ENCODE results near the gene PTPRO. TPM values are rescaled to one million over a fixed set of nuclear protein-coding genes. Genes with fewer than 3 reads are reported as not detected.
A peak's percentile ranks its signal among the peaks of the same experiment; 100 is the strongest.

PTPRO gene
- total and polyA plus RNA-seq, 5 donors: 0.20 to 1.8 (median 1.4) TPM

DNA sequence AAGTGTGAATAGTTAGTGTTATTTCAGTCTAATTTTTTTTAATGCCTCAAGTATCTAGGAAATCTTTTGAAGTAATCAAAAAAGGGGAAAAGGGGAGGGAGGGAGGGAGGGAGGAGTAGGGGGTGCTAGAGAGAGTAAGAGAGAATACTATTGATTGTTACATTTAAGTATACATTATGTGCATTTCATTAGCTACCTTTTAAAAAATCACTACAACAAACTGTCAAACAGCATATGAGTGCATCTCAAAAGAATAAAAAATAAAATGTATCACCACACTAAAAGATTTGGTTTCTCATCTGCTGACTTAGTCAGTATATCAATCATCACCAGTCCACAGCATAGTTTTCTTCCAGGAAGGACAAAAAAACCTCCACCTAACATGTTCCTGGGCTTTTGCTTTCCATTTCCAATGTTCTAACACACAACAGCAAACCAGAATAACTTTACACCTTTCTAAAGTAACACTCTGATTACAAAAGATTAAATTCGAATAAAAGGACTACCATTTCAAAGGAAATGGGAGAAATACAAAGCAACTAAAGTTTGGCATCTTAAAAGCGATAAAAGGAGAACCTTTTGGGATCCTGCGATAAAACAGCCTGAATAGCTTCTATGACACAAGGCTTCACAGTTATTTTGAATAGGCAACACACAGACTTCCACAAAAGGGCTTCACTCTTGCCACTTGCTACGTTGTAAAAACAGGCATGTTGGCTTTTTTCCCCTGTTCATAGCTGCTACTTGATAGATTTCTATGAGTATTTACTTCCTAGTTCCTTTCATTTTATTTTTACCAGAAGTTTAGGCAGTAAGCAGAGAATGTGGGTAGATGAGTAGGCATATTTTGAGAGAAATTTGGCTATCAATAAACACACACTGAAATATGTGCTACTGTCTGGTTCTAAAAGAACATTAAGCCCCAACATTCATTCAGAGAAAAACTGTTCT, 306.0 kb downstream of the PTPRO start:
- DNase-seq (no peak), ATAC-seq (peak; percentile 44 to 56)
- no peak overlapping the region for H3K4me3 ChIP-seq (ENCODE audit: low read length)
- H3K27me3 ChIP-seq (ENCODE audit: control insufficient read depth, insufficient read depth): no peaks in the 10 kb centered on the region
- WGBS: 27% methylated on average over 4 of the region's 4 CpGs
- peaks cover 3% of the 10 kb centered on the region for H3K4me1 ChIP-seq (ENCODE audit: control insufficient read depth, insufficient read depth, low read length)
- H3K27ac ChIP-seq (ENCODE audit: low read length): peak overlapping the region; percentile 62
- H3K9me3 ChIP-seq (ENCODE audit: control insufficient read depth, low read length): no peaks in the 10 kb centered on the region
- intact Hi-C loops (cut with DNase I): no loop called here

DNA sequence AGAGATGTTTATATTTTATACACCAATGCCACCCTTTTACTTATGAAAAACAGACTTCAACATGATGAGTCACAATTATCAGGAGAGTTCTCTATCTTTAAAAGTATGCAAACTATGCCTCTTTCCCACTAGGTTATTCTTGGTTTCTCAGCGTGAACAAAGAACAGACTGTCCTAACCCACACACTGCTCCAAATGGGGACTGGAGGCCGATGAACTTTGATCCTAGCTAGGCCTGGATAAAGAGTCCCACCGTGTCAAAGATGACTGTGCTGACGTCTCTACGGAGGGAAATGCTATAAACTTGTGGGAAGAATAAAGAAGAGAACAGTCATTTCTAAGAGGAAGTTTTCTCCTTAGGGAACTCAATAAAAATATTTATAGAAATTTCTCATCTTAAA, 306.8 kb downstream of the PTPRO start:
- no peak overlapping the region for H3K4me3 ChIP-seq (ENCODE audit: low read length)
- intact Hi-C loops (cut with DNase I): no loop called here
- ATAC-seq (peak; percentile 98 to 99), DNase-seq (peak in 2 of 3 donors; percentile 72 to 79)
- H3K9me3 ChIP-seq (ENCODE audit: control insufficient read depth, low read length): no peaks in the 10 kb centered on the region
- H3K27me3 ChIP-seq (ENCODE audit: control insufficient read depth, insufficient read depth): no peaks in the 10 kb centered on the region
- peak overlapping the region; percentile 89 for H3K27ac ChIP-seq (ENCODE audit: low read length)
- 9% methylated on average over 5 of the region's 5 CpGs for WGBS
- H3K4me1 ChIP-seq (ENCODE audit: control insufficient read depth, insufficient read depth, low read length): peaks cover 3% of the 10 kb centered on the region

DNA sequence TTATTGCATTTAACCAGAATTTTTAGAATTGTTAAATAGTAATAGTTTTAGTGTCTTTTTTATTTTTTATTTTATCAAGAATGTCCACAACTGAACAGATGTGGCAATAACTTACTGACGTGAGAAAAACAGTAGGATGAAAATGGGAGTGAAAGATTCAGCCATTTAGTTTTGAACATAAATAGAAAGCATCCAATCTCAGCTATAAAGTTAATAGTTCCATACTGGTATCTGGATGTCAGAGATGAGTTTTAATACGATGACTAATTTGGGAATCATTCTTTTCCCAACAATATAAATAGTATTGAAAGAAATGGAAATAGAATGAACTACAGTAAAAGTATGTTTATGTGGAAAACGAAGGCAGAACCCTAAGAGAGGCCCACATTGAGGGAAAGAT, 307.5 kb downstream of the PTPRO start:
- 50% methylated on average over 3 of the region's 3 CpGs for WGBS
- peak overlapping the region; percentile 75 for H3K27ac ChIP-seq (ENCODE audit: low read length)

DNA sequence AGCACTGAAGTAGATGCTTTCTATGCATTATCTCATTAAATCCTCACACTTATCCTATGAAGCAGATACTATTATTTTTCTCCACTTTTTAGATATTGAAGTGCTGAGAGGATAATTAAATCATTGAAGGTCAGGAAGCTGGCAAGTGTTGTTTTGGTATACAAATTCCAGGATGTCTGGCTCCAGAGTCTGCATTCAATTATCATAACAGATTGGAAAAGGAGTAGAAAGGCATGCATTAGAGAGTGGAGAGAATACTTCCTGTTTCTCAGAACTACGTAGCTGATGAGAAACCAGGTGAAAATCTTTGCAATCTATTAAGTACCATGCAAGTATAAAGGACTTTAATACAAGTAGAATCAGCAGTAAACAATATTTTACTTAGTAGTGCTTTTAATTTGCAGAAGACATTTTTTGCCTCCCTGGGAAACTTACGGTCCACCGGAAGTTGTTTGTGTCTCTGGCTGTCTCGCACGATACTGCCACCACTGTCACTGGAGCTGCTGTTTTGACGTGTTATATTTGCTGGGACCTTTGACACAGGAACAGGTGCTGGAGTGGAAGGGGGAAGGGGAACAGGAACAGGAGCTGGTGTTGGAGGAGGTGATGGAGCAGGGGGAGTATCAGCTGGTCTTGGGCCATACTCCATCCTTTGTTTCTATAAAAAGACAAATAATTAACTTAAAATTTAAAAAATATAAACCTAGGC, 308.9 kb downstream of the PTPRO start:
- DNase-seq (no peak), ATAC-seq (no peak)
- H3K4me3 ChIP-seq (ENCODE audit: low read length): peak overlapping the region; percentile 4
- intact Hi-C loops (cut with DNase I): no loop called here
- H3K27ac ChIP-seq (ENCODE audit: low read length): peak overlapping the region; percentile 92
- H3K27me3 ChIP-seq (ENCODE audit: control insufficient read depth, insufficient read depth): no peaks in the 10 kb centered on the region
- 53% methylated on average over 6 of the region's 6 CpGs for WGBS
- H3K9me3 ChIP-seq (ENCODE audit: control insufficient read depth, low read length): no peaks in the 10 kb centered on the region
- H3K4me1 ChIP-seq (ENCODE audit: control insufficient read depth, insufficient read depth, low read length): peaks cover 3% of the 10 kb centered on the region

More for the DNA sequence above, 307.5 kb downstream of the PTPRO start:
- H3K9me3 ChIP-seq (ENCODE audit: control insufficient read depth, low read length): no peaks in the 10 kb centered on the region
- intact Hi-C loops (cut with DNase I): no loop called here
- no peak for ATAC-seq
- DNase-seq: no peak
- peaks cover 3% of the 10 kb centered on the region for H3K4me1 ChIP-seq (ENCODE audit: control insufficient read depth, insufficient read depth, low read length)
- H3K4me3 ChIP-seq (ENCODE audit: low read length): no peak overlapping the region
- no peaks in the 10 kb centered on the region for H3K27me3 ChIP-seq (ENCODE audit: control insufficient read depth, insufficient read depth)

DNA sequence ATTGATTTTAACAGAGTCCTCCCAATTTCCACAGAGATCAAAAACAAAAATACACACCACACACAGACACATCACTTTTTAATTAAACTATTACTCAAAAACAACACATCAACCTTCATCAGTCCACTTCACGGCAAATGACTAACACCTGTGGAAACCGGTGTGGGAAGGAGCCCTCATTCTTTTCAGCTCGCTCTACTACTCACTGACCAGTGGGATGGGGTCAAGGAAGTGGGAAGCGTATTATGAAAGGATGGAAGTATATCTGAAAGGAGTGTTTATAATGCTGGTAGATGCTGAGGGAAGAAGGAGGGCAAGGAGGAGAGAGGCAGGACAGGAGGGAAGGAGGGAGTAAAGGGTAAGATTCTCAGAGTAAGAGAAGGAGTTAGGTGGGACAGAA, 310.4 kb downstream of the PTPRO start:
- Histone ChIP-seq H3K9me3 (ENCODE audit: control insufficient read depth, low read length) (no peaks in the 10 kb centered on the region), H3K4me3 (ENCODE audit: low read length) (no peak overlapping the region), H3K27me3 (ENCODE audit: control insufficient read depth, insufficient read depth) (no peaks in the 10 kb centered on the region), H3K4me1 (ENCODE audit: control insufficient read depth, insufficient read depth, low read length) (peaks cover 6% of the 10 kb centered on the region), H3K27ac (ENCODE audit: low read length) (no peak overlapping the region)
- intact Hi-C loops (cut with DNase I): no loop called here
- DNase-seq: no peak
- WGBS: 97% methylated on average over 4 of the region's 4 CpGs
- ATAC-seq: no peak

DNA sequence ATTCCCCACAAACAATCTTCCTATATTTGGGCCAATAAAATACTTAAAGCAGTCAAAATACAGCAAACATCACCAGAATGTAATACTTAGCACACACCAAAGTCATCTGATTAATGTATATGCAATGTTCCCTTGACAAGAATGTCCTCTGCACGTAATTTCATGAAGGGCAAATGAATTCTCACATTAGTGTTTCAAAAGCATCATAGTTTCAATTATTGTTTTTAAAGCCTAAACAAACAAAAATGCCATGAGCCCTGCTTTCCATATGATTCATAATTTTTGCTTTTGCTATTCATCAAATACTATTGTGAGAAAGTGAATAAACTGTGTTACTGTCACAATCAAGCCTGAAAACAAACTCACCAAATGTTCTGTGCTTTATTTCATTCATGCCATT, 310.9 kb downstream of the PTPRO start:
- Histone ChIP-seq H3K27me3 (ENCODE audit: control insufficient read depth, insufficient read depth) (no peaks in the 10 kb centered on the region), H3K9me3 (ENCODE audit: control insufficient read depth, low read length) (no peaks in the 10 kb centered on the region), H3K27ac (ENCODE audit: low read length) (no peak overlapping the region), H3K4me3 (ENCODE audit: low read length) (no peak overlapping the region), H3K4me1 (ENCODE audit: control insufficient read depth, insufficient read depth, low read length) (peaks cover 6% of the 10 kb centered on the region)
- WGBS: 91% methylated on average over 1 of the region's 1 CpG
- DNase-seq (no peak), ATAC-seq (no peak)
- intact Hi-C loops (cut with DNase I): no loop called here

DNA sequence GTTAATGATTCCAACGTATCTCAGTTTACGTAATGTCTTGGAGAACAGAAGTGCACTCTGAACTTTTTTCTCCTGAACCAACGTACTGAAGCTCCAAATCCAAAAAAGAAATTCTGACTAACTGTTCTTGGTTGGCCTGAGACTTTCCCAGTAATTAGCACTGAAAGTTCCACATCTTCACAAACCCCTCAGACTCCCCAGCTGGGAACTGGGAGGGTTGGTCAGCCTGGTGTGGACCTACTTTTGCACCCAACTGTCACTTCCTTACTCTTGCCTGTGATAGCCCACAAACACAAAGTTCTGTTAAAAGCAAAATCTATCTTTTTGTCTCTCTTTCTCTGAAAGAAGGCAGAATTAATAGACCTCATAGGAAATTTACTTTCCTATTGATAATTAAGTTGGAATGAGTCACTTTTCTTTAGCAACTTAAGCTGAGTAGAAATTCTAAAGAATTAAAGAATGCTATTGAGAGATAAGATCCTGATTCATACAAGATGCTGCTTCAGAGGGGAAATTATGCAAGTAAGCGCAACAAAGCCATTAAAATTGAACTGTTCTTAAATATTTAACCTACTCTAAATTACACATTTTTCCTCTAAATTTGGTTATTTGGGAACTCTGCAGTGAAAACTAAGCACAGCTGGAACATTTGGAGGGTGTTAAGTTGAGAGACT, 311.8 kb downstream of the PTPRO start:
- intact Hi-C loops (cut with DNase I): no loop called here
- Histone ChIP-seq H3K4me3 (ENCODE audit: low read length) (no peak overlapping the region), H3K27ac (ENCODE audit: low read length) (no peak overlapping the region), H3K9me3 (ENCODE audit: control insufficient read depth, low read length) (no peaks in the 10 kb centered on the region), H3K4me1 (ENCODE audit: control insufficient read depth, insufficient read depth, low read length) (peaks cover 6% of the 10 kb centered on the region), H3K27me3 (ENCODE audit: control insufficient read depth, insufficient read depth) (no peaks in the 10 kb centered on the region)
- 69% methylated on average over 4 of the region's 4 CpGs for WGBS
- ATAC-seq (peak in 1 of 2 donors; percentile 28), DNase-seq (peak; percentile 20 to 51 (median 27))

DNA sequence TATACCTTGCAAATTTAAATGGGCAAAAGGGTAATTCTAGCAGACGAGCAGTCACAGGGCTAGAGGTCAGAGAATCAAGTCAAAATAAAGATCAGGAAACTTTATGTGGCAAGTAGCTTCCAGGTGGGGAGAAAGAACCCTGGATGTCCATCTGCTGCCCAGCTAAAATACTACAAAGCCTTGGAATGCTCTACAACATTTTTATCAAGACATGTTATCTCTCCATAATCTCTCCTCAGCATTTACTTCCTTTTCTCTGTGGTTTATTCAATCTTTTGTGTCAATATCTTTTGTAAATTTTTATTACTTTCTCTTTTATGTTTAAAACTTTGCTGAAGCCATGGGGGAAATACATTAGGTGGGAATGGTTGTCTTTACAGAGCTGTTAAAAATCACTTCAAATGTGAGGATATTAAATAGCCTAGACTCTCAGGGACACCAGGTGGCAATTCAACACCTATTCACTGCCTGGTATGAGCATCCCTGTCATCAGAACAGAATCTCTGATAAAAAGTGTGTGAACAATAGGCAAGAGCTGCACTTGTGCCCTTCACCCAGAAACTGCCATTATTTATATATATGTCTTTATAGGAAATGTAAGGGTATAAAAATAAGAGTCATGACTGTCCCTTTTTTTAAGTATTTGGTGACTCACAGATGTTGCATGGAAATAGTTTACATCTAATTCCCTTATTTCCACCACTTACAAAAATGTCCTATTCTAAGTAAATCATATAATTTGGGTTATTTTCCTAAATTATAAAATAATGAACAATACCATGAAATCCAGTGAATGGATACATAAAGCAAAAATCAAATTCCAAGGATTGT, 314.0 kb downstream of the PTPRO start:
- no peaks in the 10 kb centered on the region for H3K27me3 ChIP-seq (ENCODE audit: control insufficient read depth, insufficient read depth)
- peaks cover 5% of the 10 kb centered on the region for H3K4me1 ChIP-seq (ENCODE audit: control insufficient read depth, insufficient read depth, low read length)
- 87% methylated on average over 1 of the region's 1 CpG for WGBS
- DNase-seq: no peak
- H3K27ac ChIP-seq (ENCODE audit: low read length): no peak overlapping the region
- intact Hi-C loops (cut with DNase I): no loop called here
- no peak overlapping the region for H3K4me3 ChIP-seq (ENCODE audit: low read length)
- no peak for ATAC-seq
- H3K9me3 ChIP-seq (ENCODE audit: control insufficient read depth, low read length): no peaks in the 10 kb centered on the region

DNA sequence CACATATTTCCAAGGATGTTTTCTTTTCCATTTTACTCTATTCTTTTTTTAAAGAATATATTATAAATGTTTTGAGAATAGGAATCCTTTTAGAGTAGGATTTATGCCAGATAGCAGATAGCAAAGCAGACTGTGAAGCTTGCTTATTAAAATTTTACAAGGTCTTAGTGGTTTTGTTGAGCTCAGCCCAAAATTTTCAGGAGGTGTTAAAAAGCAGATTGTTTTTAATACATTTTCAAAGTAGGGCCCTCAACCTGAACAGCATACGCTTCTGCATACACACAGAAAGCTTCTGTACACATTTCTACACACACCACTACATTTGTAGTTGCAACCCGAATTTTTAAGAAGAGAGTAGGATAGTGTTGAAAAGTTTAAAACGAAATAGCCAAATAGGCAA, 315.9 kb downstream of the PTPRO start:
- intact Hi-C loops (cut with DNase I): no loop called here
- Histone ChIP-seq H3K9me3 (ENCODE audit: control insufficient read depth, low read length) (no peaks in the 10 kb centered on the region), H3K4me1 (ENCODE audit: control insufficient read depth, insufficient read depth, low read length) (peaks cover 4% of the 10 kb centered on the region), H3K4me3 (ENCODE audit: low read length) (no peak overlapping the region), H3K27me3 (ENCODE audit: control insufficient read depth, insufficient read depth) (no peaks in the 10 kb centered on the region), H3K27ac (ENCODE audit: low read length) (no peak overlapping the region)
- WGBS: 65% methylated on average over 3 of the region's 3 CpGs
- DNase-seq (no peak), ATAC-seq (no peak)

DNA sequence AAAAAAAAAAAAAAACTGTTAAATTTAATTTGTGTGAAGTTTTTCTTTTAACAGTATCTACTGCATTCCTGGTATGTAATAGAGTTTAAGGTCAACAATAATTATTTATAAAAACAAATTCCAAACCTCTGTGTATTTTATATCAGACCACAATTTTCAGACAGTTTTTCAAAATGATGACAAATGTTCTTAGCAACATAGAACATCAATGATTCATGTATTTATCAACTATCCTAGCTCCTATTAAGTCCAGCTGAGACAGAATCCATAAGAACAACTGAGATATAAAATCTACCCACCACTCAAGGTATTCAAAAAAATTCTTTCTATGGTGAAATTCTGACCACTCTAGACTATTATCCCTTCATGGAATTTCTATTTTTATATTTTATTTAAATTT, 322.4 kb downstream of the PTPRO start:
- Histone ChIP-seq H3K9me3 (ENCODE audit: control insufficient read depth, low read length) (no peaks in the 10 kb centered on the region), H3K4me3 (ENCODE audit: low read length) (no peak overlapping the region), H3K4me1 (ENCODE audit: control insufficient read depth, insufficient read depth, low read length) (no peaks in the 10 kb centered on the region), H3K27me3 (ENCODE audit: control insufficient read depth, insufficient read depth) (no peaks in the 10 kb centered on the region), H3K27ac (ENCODE audit: low read length) (no peak overlapping the region)
- no peak for ATAC-seq
- no peak for DNase-seq
- intact Hi-C loops (cut with DNase I): loop anchor here in 1 of 4 donors (10.0 kb wide), 1 partner anchor 50 kb away; no protein-coding TSS in a partner anchor

Measured in right cardiac atrium (tissue), 5 donors.